Measurements from ENCODE around the gene MUTYH.
A peak's percentile ranks its signal among the peaks of the same experiment; 100 is the strongest.
"Not testable (repeated sequence)": the region's sequence is repeated elsewhere in the genome, so short reads cannot be mapped to it uniquely, and the experiment has no call there.

The MUTYH gene

DNA sequence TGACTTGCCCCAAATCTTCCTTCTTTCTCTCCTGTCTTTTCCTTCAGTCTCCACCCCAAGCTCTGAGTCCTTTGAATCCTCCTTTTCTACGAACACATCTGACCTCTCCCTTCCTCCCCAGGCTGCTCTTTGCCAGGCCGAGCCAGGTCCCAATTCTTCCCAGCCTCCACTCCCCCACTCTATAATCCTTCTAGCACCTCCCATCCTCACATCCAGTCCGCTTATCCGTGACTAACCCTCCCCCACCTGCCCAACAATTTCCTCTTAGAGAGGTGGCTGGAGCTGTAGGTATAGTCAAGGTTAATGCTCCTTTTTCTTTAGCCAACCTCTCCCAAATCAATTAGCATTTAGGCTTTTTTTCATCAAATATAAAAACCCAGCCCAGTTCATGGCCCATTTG is 23.1 kb downstream of the MUTYH start:
- DNase-seq: no peak

DNA sequence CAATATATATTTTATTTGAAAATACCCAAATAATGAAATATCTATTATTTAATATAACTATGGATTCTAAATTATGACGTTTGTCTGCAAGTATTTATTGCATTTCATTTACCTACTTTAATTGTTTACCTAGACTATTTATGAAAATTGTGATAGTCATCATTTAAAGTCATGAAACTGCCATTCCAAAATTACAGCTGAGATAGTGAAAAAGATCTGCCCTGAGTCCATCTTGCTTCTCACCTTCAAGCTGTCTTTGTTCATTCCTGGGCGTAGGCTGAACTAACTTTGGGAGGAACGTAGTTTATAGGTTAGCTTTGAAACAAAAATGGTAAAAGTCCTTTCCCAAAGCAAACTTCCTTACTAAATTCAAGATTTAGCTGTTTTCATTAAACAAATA is 26.0 kb downstream of the MUTYH start:
- no peak for DNase-seq

- DNase-seq: no peak
Observed at GRCh38 chr1:45306905-45307304, 33.3 kb downstream of the MUTYH start.

- DNase-seq: no peak
Observed at GRCh38 chr1:45306319-45306718, 33.9 kb downstream of the MUTYH start.

GRCh38 chr1:45305231-45305630 is 35.0 kb downstream of the MUTYH start:
- no peak for DNase-seq

DNA sequence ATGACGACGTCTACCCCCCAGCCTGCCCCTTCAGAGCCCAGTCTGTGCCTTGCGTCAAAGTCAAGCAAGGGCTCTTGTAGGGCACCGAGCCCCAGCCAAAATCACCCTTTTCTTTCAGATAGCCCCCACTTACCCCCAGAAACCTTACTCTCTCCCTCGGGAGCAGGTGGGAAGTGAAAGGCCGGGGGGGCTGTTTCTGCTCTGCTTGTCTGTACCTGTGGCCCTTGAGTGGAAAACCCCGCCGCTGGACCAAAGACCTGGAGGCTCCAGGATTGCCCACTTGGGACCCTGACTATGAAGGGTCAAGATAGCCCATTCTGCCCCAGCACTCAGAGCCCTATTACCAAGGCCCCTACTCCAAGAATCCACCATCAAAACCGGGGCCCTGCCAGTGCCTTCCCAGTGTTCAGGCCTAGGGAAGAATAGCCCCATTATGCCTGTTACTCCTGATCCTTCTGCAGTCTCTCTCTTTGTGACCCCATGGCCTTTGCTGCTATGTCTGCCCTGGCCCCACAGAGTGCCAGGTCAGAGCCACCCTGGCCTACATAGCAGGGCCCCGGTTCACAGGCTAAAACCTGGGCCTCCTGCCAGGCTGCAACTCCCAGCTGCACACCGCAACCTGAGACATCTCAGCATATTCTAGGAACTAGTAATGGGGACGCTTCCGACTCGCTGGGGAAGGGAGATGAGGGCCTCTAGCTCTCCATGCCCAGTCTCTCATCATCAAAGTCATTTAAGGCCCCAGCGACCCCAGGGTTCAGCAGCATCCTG is 35.7 kb downstream of the MUTYH start:
- DNase-seq: peak; percentile 40

DNA sequence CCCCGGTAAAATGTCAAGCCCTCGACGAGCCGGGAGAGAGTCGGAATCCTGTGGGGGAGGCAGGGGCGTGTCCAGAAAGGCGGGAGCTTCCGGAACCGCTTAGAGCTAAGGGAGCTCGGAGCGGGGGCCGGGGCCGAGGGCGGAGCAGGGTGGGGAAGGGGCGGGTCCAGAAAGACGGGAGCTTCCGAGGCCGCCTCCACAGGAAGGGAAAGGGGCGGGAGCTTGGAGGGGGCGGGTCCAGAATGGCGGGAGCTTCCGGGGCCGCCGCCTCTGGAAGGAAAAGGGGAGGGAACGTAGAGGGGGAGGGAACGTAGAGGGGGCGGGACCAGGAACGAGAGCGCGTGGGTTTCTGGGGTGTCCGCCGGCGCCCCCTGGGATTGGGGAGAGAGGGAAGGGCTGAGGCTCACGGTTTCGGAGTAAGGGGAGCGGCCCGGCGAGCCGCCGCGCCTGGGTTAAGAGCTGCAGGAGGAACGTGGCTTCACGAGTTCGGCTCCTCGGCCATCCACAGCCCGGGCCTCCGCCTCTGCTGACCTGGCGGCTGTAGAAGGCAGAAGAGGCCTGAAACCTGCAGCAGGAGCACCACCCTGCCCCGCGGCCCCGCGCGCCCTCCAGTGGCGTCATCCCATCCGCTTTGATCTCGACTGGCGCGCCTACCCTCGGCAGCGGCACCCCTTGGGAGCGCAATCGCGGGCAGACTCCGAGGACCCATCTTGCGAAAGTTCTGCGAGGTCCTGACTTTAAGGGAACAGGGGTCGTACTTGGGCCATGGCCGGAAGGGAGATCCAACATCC is 36.5 kb downstream of the MUTYH start:
- DNase-seq: peak; percentile 89

- DNase-seq: no peak
Observed at GRCh38 chr1:45302505-45303150, 37.6 kb downstream of the MUTYH start.

DNA sequence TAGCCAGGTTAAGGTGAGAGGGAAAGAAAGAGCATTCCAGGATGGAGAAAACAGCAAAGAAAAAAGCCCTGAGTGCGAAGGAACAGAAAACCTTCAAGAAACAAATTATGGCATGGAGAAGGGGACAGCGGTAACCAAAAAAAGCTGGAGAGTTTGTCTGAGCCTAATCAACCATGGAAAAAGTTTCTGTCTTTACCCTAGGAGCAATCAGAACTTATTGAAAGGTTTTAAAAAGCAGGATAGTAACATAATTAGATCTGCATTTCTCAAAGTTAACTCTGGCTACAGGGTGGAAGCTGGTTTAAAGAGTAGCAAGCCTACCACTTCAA is 39.6 kb downstream of the MUTYH start:
- no peak for DNase-seq

GRCh38 chr1:45299981-45300668 is 40.1 kb downstream of the MUTYH start:
- peak; percentile 25 for DNase-seq

- no peak for DNase-seq
Observed at GRCh38 chr1:45299296-45299695, 40.9 kb downstream of the MUTYH start.

- DNase-seq: no peak
Observed at GRCh38 chr1:45297666-45298356, 42.4 kb downstream of the MUTYH start.

DNA sequence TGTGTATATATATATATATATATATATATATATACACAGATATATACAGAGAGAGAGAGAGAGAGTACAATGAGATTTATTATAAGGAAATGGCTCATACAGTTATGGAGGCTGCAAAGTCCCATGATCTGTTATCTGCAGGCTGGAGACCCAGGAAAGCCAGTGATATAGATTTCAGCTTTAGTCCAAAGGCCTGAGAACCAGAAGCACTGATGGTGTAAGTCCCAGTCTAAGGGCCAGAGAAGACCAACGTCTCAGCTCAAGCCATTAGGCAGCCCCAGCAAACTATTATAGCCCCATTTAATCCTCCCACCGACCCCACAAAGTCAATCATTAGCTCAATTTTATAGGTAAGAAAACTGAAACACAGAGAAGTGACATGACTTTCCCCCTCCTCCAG is 48.5 kb downstream of the MUTYH start:
- DNase-seq: no peak

GRCh38 chr1:45291002-45291401 is 49.2 kb downstream of the MUTYH start:
- not testable (repeated sequence) for DNase-seq

- not testable (repeated sequence) for DNase-seq
Observed at GRCh38 chr1:45286521-45286920, 53.7 kb downstream of the MUTYH start.

GRCh38 chr1:45284858-45285257 is 55.4 kb downstream of the MUTYH start:
- DNase-seq: not testable (repeated sequence)

- no peak for DNase-seq
Observed at GRCh38 chr1:45282351-45282750, 57.9 kb downstream of the MUTYH start.
